ENCODE results near the gene RASAL1. TPM values are rescaled to one million over a fixed set of nuclear protein-coding genes. Genes with fewer than 3 reads are reported as not detected.

Gene RASAL1
- total and polyA plus RNA-seq, 10 donors: 0.13 to 1.7 (median 0.62) TPM; not detected in 2

GRCh38 chr12:113088971-113089756, 46.4 kb downstream of the RASAL1 start:
- 41 to 65% (median 58%) methylated on average over 12 to 13 of the region's 13 CpGs for WGBS, 5 donors
- H3K36me3 ChIP-seq: peaks cover 0 to 21% (median 0%) of the 10 kb centered on the region in 6 donors
- TF ChIP-seq POLR2AphosphoS5 (IDR thresholded peaks at IDR 0.05) (peak; percentile 38 to 70 (median 63)), POLR2A (IDR thresholded peaks at IDR 0.05) (no peak), CTCF (IDR thresholded peaks at IDR 0.05 in 8 of 11, conservative IDR thresholded peaks at IDR 0.05 in 3 of 11) (no peak)
- peaks cover 0 to 8% (median 0%) of the 10 kb centered on the region in 7 donors for H3K27me3 ChIP-seq (replicated peaks in 1 of 7)
- H3K9me3 ChIP-seq: no peaks in the 10 kb centered on the region
- peak overlapping the region; percentile 14 to 86 (median 64) for H3K27ac ChIP-seq
- peaks cover 52 to 98% (median 94%) of the 10 kb centered on the region in 6 donors for H3K4me1 ChIP-seq
- H3K4me3 ChIP-seq: peak overlapping the region in 1 of 8 donors; percentile 12
- intact Hi-C loops (cut with DNase I; ENCODE audit: low total_unique reads): no loop called here
- DNase-seq: peak; percentile 88

GRCh38 chr12:113088037-113088436, 47.5 kb downstream of the RASAL1 start:
- no peaks in the 10 kb centered on the region for H3K9me3 ChIP-seq
- no peak for DNase-seq
- H3K4me1 ChIP-seq: peaks cover 55 to 100% (median 99%) of the 10 kb centered on the region in 6 donors
- TF ChIP-seq POLR2A (IDR thresholded peaks at IDR 0.05) (no peak), POLR2AphosphoS5 (IDR thresholded peaks at IDR 0.05) (peak in 2 of 3 donors; percentile 58 to 70), CTCF (IDR thresholded peaks at IDR 0.05 in 8 of 11, conservative IDR thresholded peaks at IDR 0.05 in 3 of 11) (no peak)
- peak overlapping the region; percentile 29 to 86 (median 71) for H3K27ac ChIP-seq
- 60 to 74% (median 69%) methylated on average over 3 of the region's 3 CpGs for WGBS, 5 donors
- H3K36me3 ChIP-seq: peaks cover 0 to 21% (median 0%) of the 10 kb centered on the region in 6 donors
- no peak overlapping the region for H3K4me3 ChIP-seq
- intact Hi-C loops (cut with DNase I; ENCODE audit: low total_unique reads): no loop called here
- H3K27me3 ChIP-seq (replicated peaks in 1 of 7): peaks cover 0 to 2% (median 0%) of the 10 kb centered on the region in 7 donors

GRCh38 chr12:113087193-113087592, 48.4 kb downstream of the RASAL1 start:
- DNase-seq: no peak
- peaks cover 50 to 100% (median 96%) of the 10 kb centered on the region in 6 donors for H3K4me1 ChIP-seq
- TF ChIP-seq CTCF (IDR thresholded peaks at IDR 0.05 in 8 of 11, conservative IDR thresholded peaks at IDR 0.05 in 3 of 11): no peak
- no peak for TF ChIP-seq POLR2AphosphoS5 (IDR thresholded peaks at IDR 0.05)
- no peak for TF ChIP-seq POLR2A (IDR thresholded peaks at IDR 0.05)
- H3K4me3 ChIP-seq: peak overlapping the region in 1 of 8 donors; percentile 43
- 27 to 42% (median 29%) methylated on average over 5 of the region's 5 CpGs for WGBS, 5 donors
- H3K36me3 ChIP-seq: peaks cover 0 to 29% (median 0%) of the 10 kb centered on the region in 6 donors
- H3K27me3 ChIP-seq (replicated peaks in 1 of 7): no peaks in the 10 kb centered on the region
- no peaks in the 10 kb centered on the region for H3K9me3 ChIP-seq
- intact Hi-C loops (cut with DNase I; ENCODE audit: low total_unique reads): no loop called here
- H3K27ac ChIP-seq: peak overlapping the region; percentile 54 to 86 (median 71)
